NCI-H69 (cell line): ENCODE measurements around the gene MRPL40.

ENCODE experiments used
- DNase-seq: peaks from one replicate; lab custom pipeline; 2025; lab: John Stamatoyannopoulos, UW

MRPL40 gene

GRCh38 chr22:19432133-19432851 is at the start of gene MRPL40:
MRPL40 (plus strand) TSS chr22:19432545; CDS start chr22:19432555, 10 bp downstream.
- peak; percentile 98 for DNase-seq

- no peak for DNase-seq
Measured at GRCh38 chr22:19383292-19383691, 49.1 kb upstream of the MRPL40 start.

GRCh38 chr22:19385221-19385906 is 47.0 kb upstream of the MRPL40 start:
- DNase-seq: no peak

- DNase-seq: no peak
Measured at GRCh38 chr22:19386248-19386647, 46.1 kb upstream of the MRPL40 start.

- no peak for DNase-seq
Measured at GRCh38 chr22:19387038-19387437, 45.3 kb upstream of the MRPL40 start.

- DNase-seq: no peak
Measured at GRCh38 chr22:19387575-19387974, 44.8 kb upstream of the MRPL40 start.

GRCh38 chr22:19393704-19394103 is 38.6 kb upstream of the MRPL40 start:
- DNase-seq: no peak

GRCh38 chr22:19394274-19395050 is 37.9 kb upstream of the MRPL40 start:
- DNase-seq: no peak

GRCh38 chr22:19395276-19395675 is 37.1 kb upstream of the MRPL40 start:
- DNase-seq: no peak

GRCh38 chr22:19396561-19396933 is 35.8 kb upstream of the MRPL40 start:
- peak; percentile 24 for DNase-seq

- DNase-seq: peak; percentile 19
Measured at GRCh38 chr22:19396934-19397733, 35.2 kb upstream of the MRPL40 start.

- no peak for DNase-seq
Measured at GRCh38 chr22:19397734-19398104, 34.6 kb upstream of the MRPL40 start.

GRCh38 chr22:19398206-19398605 is 34.1 kb upstream of the MRPL40 start:
- peak; percentile 62 for DNase-seq

GRCh38 chr22:19398652-19399051 is 33.7 kb upstream of the MRPL40 start:
- DNase-seq: no peak

GRCh38 chr22:19400881-19401280 is 31.5 kb upstream of the MRPL40 start:
- no peak for DNase-seq

GRCh38 chr22:19401483-19401882 is 30.9 kb upstream of the MRPL40 start:
- no peak for DNase-seq

GRCh38 chr22:19402642-19403191 is 29.6 kb upstream of the MRPL40 start:
- no peak for DNase-seq

GRCh38 chr22:19404676-19405075 is 27.7 kb upstream of the MRPL40 start:
- DNase-seq: no peak

GRCh38 chr22:19405133-19405532 is 27.2 kb upstream of the MRPL40 start:
- no peak for DNase-seq

- DNase-seq: no peak
Measured at GRCh38 chr22:19405652-19406051, 26.7 kb upstream of the MRPL40 start.

- no peak for DNase-seq
Measured at GRCh38 chr22:19406281-19406811, 26.0 kb upstream of the MRPL40 start.

GRCh38 chr22:19406846-19407245 is 25.5 kb upstream of the MRPL40 start:
- DNase-seq: no peak
